ENCODE data around the gene SLC25A10.
A peak's percentile ranks its signal among the peaks of the same experiment; 100 is the strongest.

The SLC25A10 gene

GRCh38 chr17:81713004-81713555 is 996 bp downstream of the SLC25A10 start:
- Histone ChIP-seq H3K4me3 (ENCODE audit: severe bottlenecking) (peak overlapping the region; percentile 87), H3K36me3 (ENCODE audit: low read depth) (peaks cover 26% of the 10 kb centered on the region), H3K4me1 (ENCODE audit: insufficient read depth, poor library complexity, severe bottlenecking) (peaks cover 13% of the 10 kb centered on the region), H3K27me3 (ENCODE audit: insufficient read depth, poor library complexity, severe bottlenecking) (no peaks in the 10 kb centered on the region), H3K9me3 (ENCODE audit: severe bottlenecking) (no peaks in the 10 kb centered on the region), H3K27ac (ENCODE audit: poor library complexity, severe bottlenecking) (peak overlapping the region; percentile 66)
- peak; percentile 1 for TF ChIP-seq CTCF (IDR thresholded peaks at IDR 0.05; ENCODE audit: poor library complexity, severe bottlenecking)
- ATAC-seq (ENCODE audit: low read depth) (no peak), DNase-seq (ENCODE audit: low spot score) (no peak)

- Histone ChIP-seq H3K27ac (ENCODE audit: poor library complexity, severe bottlenecking) (peak overlapping the region; percentile 66), H3K27me3 (ENCODE audit: insufficient read depth, poor library complexity, severe bottlenecking) (no peaks in the 10 kb centered on the region), H3K9me3 (ENCODE audit: severe bottlenecking) (no peaks in the 10 kb centered on the region), H3K36me3 (ENCODE audit: low read depth) (peaks cover 29% of the 10 kb centered on the region), H3K4me1 (ENCODE audit: insufficient read depth, poor library complexity, severe bottlenecking) (peaks cover 13% of the 10 kb centered on the region), H3K4me3 (ENCODE audit: severe bottlenecking) (peak overlapping the region; percentile 87)
- DNase-seq (ENCODE audit: low spot score), result no peak
- ATAC-seq (ENCODE audit: low read depth), result peak; percentile 2; the same call in 1 of the 3 replicates
- TF ChIP-seq CTCF (IDR thresholded peaks at IDR 0.05; ENCODE audit: poor library complexity, severe bottlenecking), result no peak
Observed at GRCh38 chr17:81713556-81714411, 1.7 kb downstream of the SLC25A10 start.

GRCh38 chr17:81714412-81715106 is 2.5 kb downstream of the SLC25A10 start:
- DNase-seq (ENCODE audit: low spot score) (peak; percentile 71), ATAC-seq (ENCODE audit: low read depth) (no peak)
- H3K27ac ChIP-seq (ENCODE audit: poor library complexity, severe bottlenecking), result no peak overlapping the region
- no peaks in the 10 kb centered on the region for H3K9me3 ChIP-seq (ENCODE audit: severe bottlenecking)
- no peak overlapping the region for H3K4me3 ChIP-seq (ENCODE audit: severe bottlenecking)
- peaks cover 13% of the 10 kb centered on the region for H3K4me1 ChIP-seq (ENCODE audit: insufficient read depth, poor library complexity, severe bottlenecking)
- H3K36me3 ChIP-seq (ENCODE audit: low read depth), result peaks cover 29% of the 10 kb centered on the region
- no peaks in the 10 kb centered on the region for H3K27me3 ChIP-seq (ENCODE audit: insufficient read depth, poor library complexity, severe bottlenecking)
- TF ChIP-seq CTCF (IDR thresholded peaks at IDR 0.05; ENCODE audit: poor library complexity, severe bottlenecking), result no peak

- Histone ChIP-seq H3K36me3 (ENCODE audit: low read depth) (peaks cover 29% of the 10 kb centered on the region), H3K4me3 (ENCODE audit: severe bottlenecking) (no peak overlapping the region), H3K4me1 (ENCODE audit: insufficient read depth, poor library complexity, severe bottlenecking) (peaks cover 13% of the 10 kb centered on the region), H3K27me3 (ENCODE audit: insufficient read depth, poor library complexity, severe bottlenecking) (no peaks in the 10 kb centered on the region), H3K9me3 (ENCODE audit: severe bottlenecking) (no peaks in the 10 kb centered on the region), H3K27ac (ENCODE audit: poor library complexity, severe bottlenecking) (no peak overlapping the region)
- ATAC-seq (ENCODE audit: low read depth) (no peak), DNase-seq (ENCODE audit: low spot score) (peak; percentile 68)
- no peak for TF ChIP-seq CTCF (IDR thresholded peaks at IDR 0.05; ENCODE audit: poor library complexity, severe bottlenecking)
Observed at GRCh38 chr17:81715107-81715871, 3.2 kb downstream of the SLC25A10 start.
